C4-2B (cell line): ENCODE measurements around the gene ZDHHC7.

Experiments used
- CTCF ChIP-seq: fragments of 450-650 bp; conservative IDR thresholded peaks from 2 replicates; pipeline ENCODE4 v1.5.1; 2017; ENCODE audit warnings: mild to moderate bottlenecking
- ZFX ChIP-seq: fragments of 450-650 bp; IDR thresholded peaks from 2 replicates; pipeline ENCODE4 v1.6.1; 2017

GRCh38 chr16:84949772-84950436 lies 61.4 kb downstream of the ZDHHC7 start:
- TF ChIP-seq CTCF = no peak
- no peak for TF ChIP-seq ZFX
